Gastrocnemius medialis (tissue), 4 donors: Measurements from ENCODE around the gene RETREG2. TPM values are rescaled to one million over a fixed set of nuclear protein-coding genes. Genes with fewer than 3 reads are reported as not detected.

Experiments used
- ATAC-seq, 2 donors: fragments of 150-250 bp; one replicate each; pipeline ENCODE4 v1.9.1; 2016
- DNase-seq, 2 donors: peaks; one replicate each; pipeline ENCODE4 v3.0.0-alpha.2; 2019
- H3K27ac ChIP-seq, 4 donors: fragments of 200-600 bp; sonication (generic); 1 replicate in 1 of 4; 2 replicates in 3 of 4; pipeline ENCODE4 v1.5.1; 2016 to 2018; ENCODE audit warnings: mild to moderate bottlenecking in 2 of 4, moderate library complexity in 1 of 4
- H3K27me3 ChIP-seq, 3 donors: fragments of 200-600 bp; sonication (generic) in 2 of 3; 1 replicate in 1 of 3; 2 replicates in 2 of 3; pipeline versions ENCODE4 v1.5.1 to v1.6.0; 2016 to 2019; ENCODE audit warnings: mild to moderate bottlenecking in 1 of 3, moderate library complexity in 1 of 3
- H3K36me3 ChIP-seq, 2 donors: fragments of 200-600 bp; sonication (generic) in 1 of 2; one replicate each; pipeline ENCODE4 v1.5.1; 2017 to 2018
- H3K4me1 ChIP-seq, 2 donors: fragments of 200-600 bp; sonication (generic) in 1 of 2; one replicate each; pipeline ENCODE4 v1.5.1; 2016 to 2017; ENCODE audit warnings: mild to moderate bottlenecking in 2 of 2
- H3K4me3 ChIP-seq, 4 donors: fragments of 200-600 bp; sonication (generic) in 3 of 4; 1 replicate in 1 of 4; 2 replicates in 3 of 4; pipeline ENCODE4 v1.5.1; 2016 to 2019; ENCODE audit warnings: mild to moderate bottlenecking in 2 of 4
- H3K9me3 ChIP-seq, 3 donors: fragments of 200-600 bp; sonication (generic) in 2 of 3; 1 replicate in 1 of 3; 2 replicates in 2 of 3; pipeline ENCODE4 v1.5.1; 2016 to 2019
- CTCF ChIP-seq, 5 experiments: fragments of 450-650 bp in 3 of 5; fragments of 200-600 bp in 2 of 5; sonication (generic) in 2 of 5; IDR thresholded peaks in 4 of 5; conservative IDR thresholded peaks in 1 of 5; 1 replicate in 4 of 5; 2 replicates in 1 of 5; pipeline ENCODE4 v1.5.1; 2016 to 2019; ENCODE audit warnings: antibody characterized with exemption in 5 of 5, mild to moderate bottlenecking in 3 of 5, moderate library complexity in 3 of 5
- POLR2A ChIP-seq, 2 donors: fragments of 450-650 bp; IDR thresholded peaks; one replicate each; pipeline ENCODE4 v1.6.1; 2017; ENCODE audit warnings: antibody characterized with exemption in 2 of 2, mild to moderate bottlenecking in 2 of 2, moderate library complexity in 2 of 2
- in situ Hi-C, 4 donors: fragments of 200-750 bp; cut with MboI; loops; one replicate each; pipeline versions ENCODE4 v1.15.0 to v1.8.0; 2017; ENCODE audit warnings: low sequenced_read_pairs in 4 of 4
- intact Hi-C: fragments of 100-400 bp; cut with DNase I; formaldehyde crosslinking; loops from one replicate; pipeline ENCODE4 v1.15.1; 2023; ENCODE audit warnings: low total_unique reads
- total RNA-seq, 4 donors: library from RNA; depleted of rRNA; stranded (reverse); fragments of >200 nt; gene quantifications; one replicate each; pipeline versions ENCODE4 v1.1.0 to v1.2.3, GENCODE V29; 2016

The RETREG2 gene
- total RNA-seq, 4 donors from 2014 or later, result 39.8 to 57.2 (median 44.9) TPM

DNA sequence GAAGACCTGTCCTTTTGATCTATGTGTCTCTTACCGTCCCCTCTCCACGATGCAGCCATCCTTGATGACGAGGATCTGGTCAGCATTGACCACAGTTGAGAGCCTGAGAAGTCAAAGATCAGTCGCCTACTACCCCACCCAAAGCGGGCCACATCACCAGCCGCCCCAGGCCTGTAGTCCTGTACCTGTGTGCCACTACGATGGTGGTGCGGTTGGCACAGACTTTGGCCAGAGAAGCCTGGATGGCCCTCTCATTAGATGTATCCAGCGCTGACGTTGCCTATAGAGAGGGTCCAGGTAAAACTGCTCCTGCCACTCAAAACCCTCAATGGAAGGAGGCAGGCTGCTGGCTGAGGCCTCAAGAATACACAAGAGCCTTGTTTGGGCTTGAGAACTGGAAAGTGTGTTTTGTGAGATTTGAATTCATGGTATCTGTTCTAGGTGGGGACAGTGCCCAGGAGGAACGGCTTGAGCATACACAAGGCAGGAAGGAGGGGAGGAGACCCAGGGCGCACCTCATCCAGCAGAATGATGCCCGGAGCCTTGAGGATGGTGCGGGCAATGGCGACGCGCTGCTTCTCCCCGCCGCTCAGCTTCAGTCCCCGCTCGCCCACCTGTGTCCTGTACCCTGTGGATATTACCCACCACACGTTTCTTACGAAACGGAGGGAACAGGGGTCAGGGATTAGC lies 32.3 kb downstream of the RETREG2 start:
- intact Hi-C loops, result no loop called here
- no peak overlapping the region for H3K27ac ChIP-seq
- H3K4me1 ChIP-seq, result peaks cover 16 to 21% of the 10 kb centered on the region in 2 donors
- no peak for ATAC-seq
- DNase-seq, result no peak
- no peaks in the 10 kb centered on the region for H3K9me3 ChIP-seq
- H3K36me3 ChIP-seq, result peaks cover 0 to 70% of the 10 kb centered on the region in 2 donors
- no peak overlapping the region for H3K4me3 ChIP-seq
- TF ChIP-seq POLR2A (IDR thresholded peaks at IDR 0.05) (no peak), CTCF (IDR thresholded peaks at IDR 0.05 in 4 of 5, conservative IDR thresholded peaks at IDR 0.05 in 1 of 5) (no peak)
- in situ Hi-C loops, result no loop called here
- H3K27me3 ChIP-seq, result no peaks in the 10 kb centered on the region

DNA sequence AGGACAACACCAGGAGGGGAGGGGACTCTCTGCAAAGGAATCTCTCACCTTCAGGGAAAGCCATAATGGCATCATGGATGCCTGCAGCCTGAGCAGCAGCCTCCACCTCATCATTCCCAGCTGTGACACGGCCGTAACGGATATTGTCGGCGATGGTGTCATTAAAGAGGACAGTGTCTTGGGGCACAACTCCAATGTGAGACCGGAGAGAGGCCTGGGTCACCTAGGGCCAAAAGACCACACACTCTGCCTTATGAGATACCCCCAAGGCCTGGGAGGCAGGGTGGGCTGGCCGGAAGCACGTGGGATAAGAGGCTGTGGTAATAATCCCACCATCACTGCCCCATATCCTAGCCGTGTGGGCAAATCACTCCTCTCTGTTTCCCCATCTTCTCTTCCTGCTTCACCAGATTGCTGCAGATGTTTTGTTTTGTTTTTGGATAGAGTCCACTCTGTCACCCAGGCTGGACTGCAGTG lies 32.8 kb downstream of the RETREG2 start:
- TF ChIP-seq POLR2A (IDR thresholded peaks at IDR 0.05) (no peak), CTCF (IDR thresholded peaks at IDR 0.05 in 4 of 5, conservative IDR thresholded peaks at IDR 0.05 in 1 of 5) (no peak)
- peaks cover 0 to 76% of the 10 kb centered on the region in 2 donors for H3K36me3 ChIP-seq
- H3K4me3 ChIP-seq, result no peak overlapping the region
- in situ Hi-C loops, result no loop called here
- H3K27me3 ChIP-seq, result no peaks in the 10 kb centered on the region
- no peaks in the 10 kb centered on the region for H3K9me3 ChIP-seq
- no peak for ATAC-seq
- no peak for DNase-seq
- H3K27ac ChIP-seq, result no peak overlapping the region
- peaks cover 15 to 17% of the 10 kb centered on the region in 2 donors for H3K4me1 ChIP-seq
- intact Hi-C loops, result no loop called here

DNA sequence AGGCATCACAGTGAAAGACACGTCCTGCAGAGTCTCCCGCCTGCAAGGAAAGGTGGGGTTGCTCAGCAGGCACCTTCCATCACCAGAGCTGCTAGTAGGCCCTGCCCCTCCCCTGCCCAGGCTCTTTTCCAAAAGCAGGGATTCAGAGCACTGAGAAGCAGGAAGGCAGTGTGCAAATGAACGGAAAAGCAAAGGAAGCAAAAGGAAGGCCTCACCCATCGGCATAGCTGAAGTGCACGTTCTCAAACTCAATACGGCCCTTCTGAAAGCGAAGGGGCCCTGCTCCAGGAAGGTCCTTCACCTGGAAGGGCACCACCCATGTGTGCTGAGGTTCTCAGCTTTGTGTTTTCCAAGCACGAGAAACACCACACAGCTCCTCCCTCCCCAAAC lies 34.9 kb downstream of the RETREG2 start:
- H3K4me3 ChIP-seq, result no peak overlapping the region
- peak in 1 of 2 donors; percentile 5 for DNase-seq
- no peak overlapping the region for H3K27ac ChIP-seq
- H3K27me3 ChIP-seq, result no peaks in the 10 kb centered on the region
- intact Hi-C loops, result no loop called here
- H3K9me3 ChIP-seq, result no peaks in the 10 kb centered on the region
- TF ChIP-seq POLR2A (IDR thresholded peaks at IDR 0.05) (no peak), CTCF (IDR thresholded peaks at IDR 0.05 in 4 of 5, conservative IDR thresholded peaks at IDR 0.05 in 1 of 5) (no peak)
- peaks cover 11% of the 10 kb centered on the region in 2 donors for H3K4me1 ChIP-seq
- no peak for ATAC-seq
- peaks cover 0 to 81% of the 10 kb centered on the region in 2 donors for H3K36me3 ChIP-seq
- in situ Hi-C loops, result no loop called here

- TF ChIP-seq CTCF (IDR thresholded peaks at IDR 0.05 in 4 of 5, conservative IDR thresholded peaks at IDR 0.05 in 1 of 5) (no peak), POLR2A (IDR thresholded peaks at IDR 0.05) (no peak)
- ATAC-seq (no peak), DNase-seq (no peak)
- Histone ChIP-seq H3K27me3 (no peaks in the 10 kb centered on the region), H3K36me3 (peaks cover 0 to 76% of the 10 kb centered on the region in 2 donors), H3K4me3 (no peak overlapping the region), H3K27ac (no peak overlapping the region), H3K4me1 (peaks cover 7 to 14% of the 10 kb centered on the region in 2 donors), H3K9me3 (no peaks in the 10 kb centered on the region)
- in situ Hi-C loops (no loop called here), intact Hi-C loops (no loop called here)
Observed at GRCh38 chr2:219213486-219214071, 35.5 kb downstream of the RETREG2 start.
